ENCODE results near the gene OSBPL8.

- TF ChIP-seq CTCF (IDR thresholded peaks at IDR 0.05) (no peak), POLR2A (IDR thresholded peaks at IDR 0.05) (no peak)
These were observed 11.2 kb downstream of the OSBPL8 start for GRCh38 chr12:76548222-76548837.

All from body of pancreas (tissue), 4 donors.